ENCODE measurements around the gene CEP104. TPM values are rescaled to one million over a fixed set of nuclear protein-coding genes. Genes with fewer than 3 reads are reported as not detected.

The CEP104 gene
- total RNA-seq, 1 donor from 2014 or later = 43.8 TPM

- no peak overlapping the region for H3K27ac Mint-ChIP-seq
- peaks cover 15% of the 10 kb centered on the region for H3K36me3 Mint-ChIP-seq (ENCODE audit: insufficient read depth)
- H3K4me3 Mint-ChIP-seq (ENCODE audit: low read depth) = no peak overlapping the region
- H3K9me3 Mint-ChIP-seq (ENCODE audit: low read depth) = no peaks in the 10 kb centered on the region
- no peaks in the 10 kb centered on the region for H3K27me3 Mint-ChIP-seq
- no peak for TF ChIP-seq CTCF (IDR thresholded peaks at IDR 0.05; ENCODE audit: unreplicated experiment)
- no peak for DNase-seq (ENCODE audit: low spot score, unreplicated experiment)
- H3K4me1 Mint-ChIP-seq (ENCODE audit: low read depth) = no peaks in the 10 kb centered on the region
These were observed 70.3 kb downstream of the CEP104 start for GRCh38 chr1:3786468-3787348.

- Mint-ChIP-seq H3K27ac (no peak overlapping the region), H3K4me1 (ENCODE audit: low read depth) (no peaks in the 10 kb centered on the region), H3K4me3 (ENCODE audit: low read depth) (no peak overlapping the region), H3K36me3 (ENCODE audit: insufficient read depth) (peaks cover 18% of the 10 kb centered on the region), H3K9me3 (ENCODE audit: low read depth) (no peaks in the 10 kb centered on the region), H3K27me3 (no peaks in the 10 kb centered on the region)
- TF ChIP-seq CTCF (IDR thresholded peaks at IDR 0.05; ENCODE audit: unreplicated experiment) = peak; percentile 31
- no peak for DNase-seq (ENCODE audit: low spot score, unreplicated experiment)
These were observed 71.4 kb downstream of the CEP104 start for GRCh38 chr1:3785456-3786157.

DNA sequence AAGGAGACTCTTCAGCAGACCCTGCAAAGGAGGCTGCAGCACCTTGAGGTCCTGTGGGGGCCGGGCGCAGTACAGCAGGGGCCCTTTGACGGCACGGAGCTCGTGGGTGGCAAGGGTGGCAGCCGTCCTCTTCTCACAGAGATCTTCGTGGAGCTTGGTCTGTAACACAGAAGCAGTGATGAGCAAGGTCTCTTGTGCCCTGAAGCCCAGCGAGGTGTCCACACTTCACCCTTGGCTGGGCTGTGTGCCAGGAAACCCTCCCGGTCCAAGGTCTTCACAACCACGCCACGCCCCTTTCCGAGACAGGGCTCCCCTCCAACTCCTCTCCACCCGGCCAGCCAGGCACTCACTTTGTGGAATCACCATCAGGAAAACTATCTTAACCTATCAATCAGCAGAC, 72.0 kb downstream of the CEP104 start:
- no peak overlapping the region for H3K27ac Mint-ChIP-seq
- no peaks in the 10 kb centered on the region for H3K9me3 Mint-ChIP-seq (ENCODE audit: low read depth)
- no peak for TF ChIP-seq CTCF (IDR thresholded peaks at IDR 0.05; ENCODE audit: unreplicated experiment)
- peaks cover 22% of the 10 kb centered on the region for H3K36me3 Mint-ChIP-seq (ENCODE audit: insufficient read depth)
- no peaks in the 10 kb centered on the region for H3K27me3 Mint-ChIP-seq
- H3K4me1 Mint-ChIP-seq (ENCODE audit: low read depth) = no peaks in the 10 kb centered on the region
- H3K4me3 Mint-ChIP-seq (ENCODE audit: low read depth) = no peak overlapping the region
- no peak for DNase-seq (ENCODE audit: low spot score, unreplicated experiment)

GRCh38 chr1:3783651-3784474, 73.1 kb downstream of the CEP104 start:
- H3K36me3 Mint-ChIP-seq (ENCODE audit: insufficient read depth) = peaks cover 26% of the 10 kb centered on the region
- TF ChIP-seq CTCF (IDR thresholded peaks at IDR 0.05; ENCODE audit: unreplicated experiment) = no peak
- H3K9me3 Mint-ChIP-seq (ENCODE audit: low read depth) = no peaks in the 10 kb centered on the region
- no peaks in the 10 kb centered on the region for H3K27me3 Mint-ChIP-seq
- H3K4me3 Mint-ChIP-seq (ENCODE audit: low read depth) = no peak overlapping the region
- H3K4me1 Mint-ChIP-seq (ENCODE audit: low read depth) = no peaks in the 10 kb centered on the region
- DNase-seq (ENCODE audit: low spot score, unreplicated experiment) = no peak
- no peak overlapping the region for H3K27ac Mint-ChIP-seq

DNA sequence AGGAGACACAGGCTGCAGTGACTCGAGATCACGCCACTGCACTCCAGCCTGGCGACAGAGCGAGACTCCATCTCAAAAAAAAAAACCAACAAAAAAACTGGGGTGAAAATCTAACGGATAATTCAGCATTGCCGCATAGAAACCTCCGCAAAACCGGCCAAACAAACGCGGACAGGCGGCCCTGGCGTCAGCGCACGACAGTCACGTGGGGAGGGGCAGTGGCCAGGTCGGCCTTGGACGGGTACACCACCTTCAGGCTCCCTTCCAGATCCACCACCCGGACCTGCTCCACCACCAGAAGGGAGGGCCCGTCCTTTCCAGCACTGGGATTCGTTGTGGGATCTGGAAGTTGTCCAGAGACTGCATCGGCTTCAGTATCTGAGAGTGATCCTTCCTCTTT, 76.1 kb downstream of the CEP104 start:
- peaks cover 24% of the 10 kb centered on the region for H3K36me3 Mint-ChIP-seq (ENCODE audit: insufficient read depth)
- DNase-seq (ENCODE audit: low spot score, unreplicated experiment) = no peak

More for the DNA sequence above, 76.1 kb downstream of the CEP104 start:
- H3K4me1 Mint-ChIP-seq (ENCODE audit: low read depth) = peaks cover under 1% of the 10 kb centered on the region
- no peak overlapping the region for H3K27ac Mint-ChIP-seq
- H3K4me3 Mint-ChIP-seq (ENCODE audit: low read depth) = no peak overlapping the region
- no peaks in the 10 kb centered on the region for H3K9me3 Mint-ChIP-seq (ENCODE audit: low read depth)
- H3K27me3 Mint-ChIP-seq = no peaks in the 10 kb centered on the region
- no peak for TF ChIP-seq CTCF (IDR thresholded peaks at IDR 0.05; ENCODE audit: unreplicated experiment)

Measured in progenitor cell of endocrine pancreas (in vitro differentiated cells).